NOMO-1 treated with dmso at 0.1 percent for 144 hours (cell line): ENCODE results near the gene DHX15.

Experiments
- DNase-seq: peaks from one replicate; lab custom pipeline; 2025; ENCODE audit not compliant: unreplicated experiment; lab: John Stamatoyannopoulos, UW

DHX15 gene

GRCh38 chr4:24584211-24584850 is at the start of gene DHX15:
TSS of gene DHX15 (minus strand) at chr4:24584554. CDS start at chr4:24584393, 161 bp downstream.
- DNase-seq: peak; percentile 95

DNA sequence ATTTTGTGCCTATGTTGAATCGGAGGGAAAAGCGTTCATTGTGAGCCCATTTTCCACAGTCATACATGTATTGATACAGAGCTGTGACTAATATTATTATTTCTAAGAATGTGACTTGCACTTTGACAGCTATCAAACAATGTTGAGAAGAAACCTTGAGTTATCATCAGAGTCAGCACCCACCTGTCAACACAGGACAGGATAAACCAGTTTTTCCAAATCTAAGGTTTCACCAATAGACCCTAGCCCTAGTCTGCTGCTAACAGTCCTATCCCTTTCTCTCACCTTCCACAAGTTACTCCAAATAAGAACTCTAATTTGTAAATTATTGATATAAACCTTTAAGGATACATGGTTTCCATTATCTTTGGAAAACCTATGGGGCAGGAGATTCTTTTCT is 47.7 kb upstream of the DHX15 start:
- DNase-seq: no peak

DNA sequence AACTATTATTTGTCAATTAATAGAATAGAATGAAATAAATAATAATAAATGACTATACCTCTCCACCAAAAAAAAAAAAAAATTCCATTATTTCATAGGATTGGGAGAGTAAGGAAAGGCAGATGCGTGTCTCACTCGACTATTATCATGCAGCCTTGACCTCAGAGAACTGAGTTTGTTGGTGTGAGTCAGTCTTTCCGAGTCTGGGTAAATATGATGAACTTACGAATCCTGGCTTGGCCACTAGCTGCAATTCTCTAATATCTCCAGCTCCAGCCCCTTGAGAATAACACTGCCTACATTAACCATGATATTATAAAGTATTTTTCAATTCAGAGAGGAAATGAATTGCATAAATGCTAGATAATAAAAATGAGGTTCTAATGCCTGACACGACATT is 46.6 kb upstream of the DHX15 start:
- DNase-seq: no peak

GRCh38 chr4:24625091-24625490 is 40.7 kb upstream of the DHX15 start:
- DNase-seq: no peak

- no peak for DNase-seq
Measured at GRCh38 chr4:24624381-24624780, 40.0 kb upstream of the DHX15 start.

DNA sequence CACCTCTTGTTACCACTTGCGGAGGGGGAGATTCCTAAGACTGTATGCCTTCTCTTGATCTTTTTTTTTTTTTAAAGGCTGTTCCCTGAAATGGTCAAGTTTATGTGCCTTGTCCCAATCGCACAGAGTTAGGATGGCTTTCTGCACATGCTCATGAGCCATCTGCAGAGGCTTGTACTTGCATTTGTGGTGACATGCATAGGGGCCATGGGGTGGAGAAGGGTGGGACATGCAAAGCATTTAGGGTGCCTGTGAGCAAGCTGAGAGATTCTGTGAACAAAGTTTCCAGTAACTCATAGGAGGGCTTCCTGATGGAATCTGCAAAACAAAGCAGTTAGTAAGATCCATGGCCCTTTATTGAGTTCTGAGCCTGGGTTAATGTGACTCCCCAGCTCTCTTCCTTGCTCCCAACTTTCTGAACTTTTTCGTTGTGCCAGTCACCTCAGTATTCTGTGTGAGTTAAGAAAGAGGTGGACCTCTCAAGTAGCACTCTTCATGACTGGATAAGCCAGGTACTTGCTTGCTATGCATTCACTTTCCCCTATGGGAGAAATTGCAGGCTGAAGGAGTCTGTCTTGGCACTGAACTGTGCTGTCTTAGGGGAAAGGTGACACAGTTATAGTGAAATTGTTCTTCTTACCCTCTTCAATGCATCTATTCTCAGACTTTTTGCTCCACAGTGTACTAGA is 37.9 kb upstream of the DHX15 start:
- DNase-seq: no peak

DNA sequence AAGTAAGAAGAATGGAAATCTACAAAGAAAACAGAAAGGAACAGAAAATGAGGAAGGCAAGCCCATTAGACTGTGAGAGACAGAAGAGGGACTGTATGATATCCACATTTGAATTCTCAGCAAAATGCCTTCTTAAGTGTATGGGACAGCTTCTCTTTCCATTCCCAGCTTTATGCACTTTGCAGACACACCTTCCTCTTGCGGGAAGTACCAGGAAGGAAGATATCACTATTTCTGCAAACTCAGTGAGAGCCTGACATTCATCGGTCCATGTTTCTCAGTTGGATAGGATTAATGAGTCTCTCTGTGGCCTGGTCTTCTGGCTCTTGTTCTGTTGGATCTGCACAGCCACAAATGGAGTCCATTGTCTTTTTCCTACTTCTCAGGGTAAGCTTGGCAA is 31.6 kb upstream of the DHX15 start:
- DNase-seq: no peak

DNA sequence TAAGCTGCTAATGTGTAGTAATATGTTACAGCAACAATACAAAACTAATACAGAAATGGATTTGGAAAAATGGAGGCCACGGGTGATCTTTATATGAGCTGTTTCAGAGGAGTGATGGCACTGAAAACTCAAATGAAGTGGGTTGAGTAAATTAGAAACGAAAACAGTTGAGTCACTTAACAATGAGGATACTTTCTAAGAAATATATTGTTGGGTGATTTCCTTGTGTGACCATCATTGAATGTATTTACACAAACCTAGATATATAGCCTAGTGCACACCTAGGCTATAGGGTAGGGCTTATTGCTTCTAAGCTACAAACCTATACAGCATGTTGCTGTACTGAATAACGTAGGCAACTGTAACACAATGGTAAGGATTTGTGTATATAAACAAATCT is 30.5 kb upstream of the DHX15 start:
- DNase-seq: no peak

- DNase-seq: no peak
Measured at GRCh38 chr4:24613502-24613901, 29.1 kb upstream of the DHX15 start.

GRCh38 chr4:24611575-24611974 is 27.2 kb upstream of the DHX15 start:
- DNase-seq: no peak

DNA sequence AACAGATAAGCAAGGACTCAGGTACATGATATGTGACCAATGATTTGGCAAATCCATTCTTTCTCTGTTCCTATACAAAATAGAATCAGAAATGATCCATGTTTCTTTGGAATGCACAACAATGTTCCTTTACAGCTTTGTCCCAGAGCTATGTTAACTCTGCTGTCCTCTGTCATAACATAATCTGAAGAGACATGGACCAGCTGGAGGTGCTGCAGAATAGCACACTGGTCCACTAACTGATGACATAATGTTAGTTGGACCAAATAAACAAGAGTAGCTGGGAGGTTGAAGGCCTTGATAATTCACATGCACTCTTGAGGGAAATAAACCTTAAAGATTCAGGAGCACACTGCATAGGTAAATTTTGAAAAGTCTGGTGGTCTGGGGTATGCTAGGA is 23.0 kb upstream of the DHX15 start:
- no peak for DNase-seq

DNA sequence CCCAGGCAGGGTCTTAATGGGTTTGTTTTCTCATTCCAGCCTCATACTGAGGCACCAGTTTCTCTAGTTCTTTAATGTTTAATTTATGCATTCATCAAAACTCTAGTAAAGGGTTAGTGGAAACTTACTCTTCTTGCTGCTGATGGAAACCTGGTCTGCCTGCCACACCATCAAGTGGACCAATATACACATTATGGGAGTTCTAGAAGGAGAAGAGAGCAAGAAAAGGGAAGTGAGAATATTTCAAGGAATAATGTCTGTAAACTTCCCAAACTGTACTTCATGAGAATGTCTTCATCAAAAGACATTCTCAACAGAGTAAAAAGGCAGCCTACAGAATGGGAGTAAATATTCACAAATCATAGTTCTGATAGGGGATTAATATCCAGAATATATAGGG is 20.9 kb upstream of the DHX15 start:
- no peak for DNase-seq

DNA sequence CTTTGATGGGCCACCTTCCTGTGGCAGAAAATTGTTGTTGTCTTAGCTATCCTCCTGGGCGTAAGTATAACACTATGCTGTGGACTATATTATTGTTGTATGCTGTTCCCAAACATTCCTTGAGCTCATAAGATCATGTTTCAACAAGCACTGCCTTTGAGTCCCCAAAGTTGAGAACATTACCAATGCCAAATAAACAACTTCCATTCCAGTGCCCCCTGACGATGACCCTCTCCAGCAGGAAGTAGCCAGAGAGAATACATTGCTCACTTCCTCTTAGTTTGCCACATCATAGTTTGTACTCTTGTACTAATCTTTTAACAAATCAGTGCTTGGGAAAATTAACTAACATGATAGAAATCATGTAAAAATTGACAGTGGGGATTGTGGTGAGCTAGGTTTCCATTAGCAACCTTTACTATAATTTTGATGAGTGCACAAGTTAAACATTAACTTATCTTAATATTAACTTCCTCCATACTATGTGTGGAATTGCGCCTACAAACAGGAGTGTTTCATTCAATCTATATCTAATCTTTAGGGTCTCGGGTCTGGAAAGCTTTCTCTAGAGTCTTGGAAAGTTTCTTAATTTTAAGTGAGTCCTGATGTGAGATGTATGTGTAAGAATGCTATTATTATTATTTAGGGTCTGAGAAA is 20.3 kb upstream of the DHX15 start:
- DNase-seq: no peak

- no peak for DNase-seq
Measured at GRCh38 chr4:24603343-24603742, 19.0 kb upstream of the DHX15 start.

DNA sequence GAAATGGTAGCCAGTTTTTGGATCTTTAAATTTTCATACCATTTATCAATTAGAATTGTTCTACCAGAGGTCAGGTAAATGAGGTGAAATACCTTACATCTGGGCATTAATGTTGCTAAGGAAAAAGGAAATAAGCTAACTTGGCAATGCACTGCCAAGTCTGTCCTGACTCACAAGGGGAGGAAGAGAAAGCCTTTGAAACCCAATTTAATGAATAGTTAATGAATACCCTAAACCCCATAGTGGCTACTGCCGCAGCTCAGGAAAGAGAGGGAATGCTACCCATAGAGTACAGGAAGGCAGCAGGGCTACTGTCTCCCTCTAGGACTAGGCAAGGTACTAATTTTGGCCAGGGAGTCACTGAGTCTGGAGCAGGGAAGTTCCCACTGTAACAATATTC is 16.8 kb upstream of the DHX15 start:
- no peak for DNase-seq

DNA sequence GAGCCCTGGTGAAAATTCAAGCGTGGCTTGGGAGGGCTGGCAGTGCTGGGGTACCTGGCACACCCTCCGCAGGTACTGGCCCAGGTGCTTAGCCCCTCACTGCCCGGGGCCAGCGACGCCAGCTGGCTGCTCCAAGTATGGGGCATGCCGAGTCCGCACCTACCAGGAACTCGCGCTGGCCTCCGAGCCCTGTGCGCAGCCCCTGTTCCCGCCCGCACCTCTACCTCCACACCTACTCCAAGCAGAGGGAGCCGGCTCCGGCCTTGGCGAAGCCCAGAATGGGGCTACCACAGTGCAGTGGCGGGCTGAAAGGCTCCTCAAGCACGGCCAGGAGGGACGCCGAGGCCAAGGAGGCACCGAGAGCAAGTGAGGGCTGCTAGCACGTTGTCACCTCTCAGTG is 14.9 kb upstream of the DHX15 start:
- DNase-seq: no peak

DNA sequence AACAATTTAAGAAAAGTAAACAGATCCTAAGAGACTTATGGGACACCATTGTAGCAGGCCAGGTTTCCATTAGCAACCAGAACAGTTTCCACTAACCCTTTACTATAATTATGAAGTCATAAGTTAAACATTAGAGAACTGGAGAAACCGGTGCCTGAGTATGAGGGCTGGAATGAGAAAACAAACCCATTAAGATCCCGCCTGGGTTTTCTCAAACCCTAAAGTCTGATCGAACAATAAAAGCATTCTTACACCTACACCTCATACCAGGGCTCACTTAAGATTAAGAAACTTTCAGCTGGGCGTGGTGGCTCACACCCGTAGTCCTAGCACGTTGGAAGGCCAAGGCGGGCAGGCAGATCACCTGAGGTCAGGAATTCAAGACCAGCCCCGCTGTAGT is 13.7 kb upstream of the DHX15 start:
- DNase-seq: no peak

- no peak for DNase-seq
Measured at GRCh38 chr4:24595659-24596058, 11.3 kb upstream of the DHX15 start.

GRCh38 chr4:24594887-24595286 is 10.5 kb upstream of the DHX15 start:
- no peak for DNase-seq

GRCh38 chr4:24589448-24589847 is 5.1 kb upstream of the DHX15 start:
- no peak for DNase-seq

DNA sequence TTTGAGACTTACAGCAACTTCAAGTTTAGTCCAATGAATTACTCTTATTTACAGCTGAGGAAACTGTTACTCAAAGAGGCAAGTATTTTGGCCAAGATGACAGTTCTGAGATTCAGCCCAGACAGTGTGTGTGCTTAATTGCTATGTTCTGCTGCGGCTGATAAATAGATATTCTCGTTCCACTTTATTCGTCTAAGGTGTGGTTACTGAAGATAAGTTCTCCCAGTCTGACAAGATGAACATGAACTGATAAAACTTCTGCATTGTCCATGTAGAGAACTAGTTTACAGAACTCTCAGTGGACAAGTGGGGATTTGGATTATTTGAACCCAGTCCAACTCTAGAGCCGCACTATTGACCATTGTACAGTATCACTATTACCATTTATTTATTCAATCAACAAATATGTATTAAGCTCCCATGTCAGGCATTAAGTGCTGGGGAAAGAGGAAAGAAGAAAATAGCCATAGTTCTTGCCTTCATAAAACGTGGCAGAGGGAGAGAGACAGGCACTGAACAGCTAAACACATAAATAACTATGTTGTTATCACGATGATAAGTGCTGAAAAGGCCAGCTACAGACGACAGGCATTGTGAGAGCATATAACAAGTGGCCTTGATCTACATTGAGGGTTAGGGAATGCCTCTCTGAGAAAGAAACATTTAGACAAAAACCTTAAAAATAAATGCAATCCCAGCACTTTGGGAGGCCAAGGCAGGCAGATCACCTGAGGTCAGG is 4.0 kb upstream of the DHX15 start:
- no peak for DNase-seq
